Lower leg skin (tissue), 3 donors: ENCODE data around the gene GLP1R.

Experiments
- POLR2A ChIP-seq, 2 donors: fragments of 450-650 bp; IDR thresholded peaks; one replicate each; pipeline ENCODE4 v1.6.1; 2016 to 2017; ENCODE audit warnings: antibody characterized with exemption in 2 of 2, mild to moderate bottlenecking in 1 of 2, moderate library complexity in 1 of 2
- TF ChIP-seq, protein P1 (sequence below), 3 donors: fragments of 450-650 bp; IDR thresholded peaks; one replicate each; pipeline ENCODE4 v1.5.1; 2016; ENCODE audit warnings: antibody characterized with exemption in 3 of 3, mild to moderate bottlenecking in 3 of 3, moderate library complexity in 2 of 3

DNA sequence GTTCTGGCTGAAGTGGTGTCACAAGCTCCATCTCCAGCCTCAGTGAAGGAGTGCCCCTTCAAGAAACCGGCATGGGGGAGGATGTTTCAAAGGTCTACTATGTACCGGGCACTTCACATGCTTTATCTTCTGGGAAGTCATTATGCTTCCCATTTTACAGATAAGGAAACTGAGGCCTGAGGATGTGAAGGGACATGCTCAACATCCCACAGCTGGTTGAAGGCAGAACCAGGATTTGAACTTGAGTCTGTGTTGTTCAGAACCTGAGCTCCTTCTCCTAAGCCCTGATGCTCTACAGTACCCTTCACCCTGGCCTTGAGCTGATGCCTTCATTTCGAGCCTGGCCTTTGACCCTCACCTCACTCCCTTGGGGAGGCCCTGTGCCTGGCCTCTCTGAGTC lies 13.0 kb downstream of the GLP1R start:
- TF ChIP-seq POLR2A (IDR thresholded peaks at IDR 0.05): no peak
- TF ChIP-seq, protein P1, sequence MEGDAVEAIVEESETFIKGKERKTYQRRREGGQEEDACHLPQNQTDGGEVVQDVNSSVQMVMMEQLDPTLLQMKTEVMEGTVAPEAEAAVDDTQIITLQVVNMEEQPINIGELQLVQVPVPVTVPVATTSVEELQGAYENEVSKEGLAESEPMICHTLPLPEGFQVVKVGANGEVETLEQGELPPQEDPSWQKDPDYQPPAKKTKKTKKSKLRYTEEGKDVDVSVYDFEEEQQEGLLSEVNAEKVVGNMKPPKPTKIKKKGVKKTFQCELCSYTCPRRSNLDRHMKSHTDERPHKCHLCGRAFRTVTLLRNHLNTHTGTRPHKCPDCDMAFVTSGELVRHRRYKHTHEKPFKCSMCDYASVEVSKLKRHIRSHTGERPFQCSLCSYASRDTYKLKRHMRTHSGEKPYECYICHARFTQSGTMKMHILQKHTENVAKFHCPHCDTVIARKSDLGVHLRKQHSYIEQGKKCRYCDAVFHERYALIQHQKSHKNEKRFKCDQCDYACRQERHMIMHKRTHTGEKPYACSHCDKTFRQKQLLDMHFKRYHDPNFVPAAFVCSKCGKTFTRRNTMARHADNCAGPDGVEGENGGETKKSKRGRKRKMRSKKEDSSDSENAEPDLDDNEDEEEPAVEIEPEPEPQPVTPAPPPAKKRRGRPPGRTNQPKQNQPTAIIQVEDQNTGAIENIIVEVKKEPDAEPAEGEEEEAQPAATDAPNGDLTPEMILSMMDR (IDR thresholded peaks at IDR 0.05): no peak
